A549 treated with Mapracorat at 1 μM for 4 hours (cell line): ENCODE measurements around the gene MYO3A. TPM values are rescaled to one million over a fixed set of nuclear protein-coding genes. Genes with fewer than 3 reads are reported as not detected.

Source experiments
- total RNA-seq: library from RNA; stranded (reverse); fragments of 200-300 nt; extraction: Qiagen RNA extraction; gene quantifications from 5 replicates; pipeline ENCODE4 v1.2.3, GENCODE V29; 2022

Gene MYO3A, protein sequence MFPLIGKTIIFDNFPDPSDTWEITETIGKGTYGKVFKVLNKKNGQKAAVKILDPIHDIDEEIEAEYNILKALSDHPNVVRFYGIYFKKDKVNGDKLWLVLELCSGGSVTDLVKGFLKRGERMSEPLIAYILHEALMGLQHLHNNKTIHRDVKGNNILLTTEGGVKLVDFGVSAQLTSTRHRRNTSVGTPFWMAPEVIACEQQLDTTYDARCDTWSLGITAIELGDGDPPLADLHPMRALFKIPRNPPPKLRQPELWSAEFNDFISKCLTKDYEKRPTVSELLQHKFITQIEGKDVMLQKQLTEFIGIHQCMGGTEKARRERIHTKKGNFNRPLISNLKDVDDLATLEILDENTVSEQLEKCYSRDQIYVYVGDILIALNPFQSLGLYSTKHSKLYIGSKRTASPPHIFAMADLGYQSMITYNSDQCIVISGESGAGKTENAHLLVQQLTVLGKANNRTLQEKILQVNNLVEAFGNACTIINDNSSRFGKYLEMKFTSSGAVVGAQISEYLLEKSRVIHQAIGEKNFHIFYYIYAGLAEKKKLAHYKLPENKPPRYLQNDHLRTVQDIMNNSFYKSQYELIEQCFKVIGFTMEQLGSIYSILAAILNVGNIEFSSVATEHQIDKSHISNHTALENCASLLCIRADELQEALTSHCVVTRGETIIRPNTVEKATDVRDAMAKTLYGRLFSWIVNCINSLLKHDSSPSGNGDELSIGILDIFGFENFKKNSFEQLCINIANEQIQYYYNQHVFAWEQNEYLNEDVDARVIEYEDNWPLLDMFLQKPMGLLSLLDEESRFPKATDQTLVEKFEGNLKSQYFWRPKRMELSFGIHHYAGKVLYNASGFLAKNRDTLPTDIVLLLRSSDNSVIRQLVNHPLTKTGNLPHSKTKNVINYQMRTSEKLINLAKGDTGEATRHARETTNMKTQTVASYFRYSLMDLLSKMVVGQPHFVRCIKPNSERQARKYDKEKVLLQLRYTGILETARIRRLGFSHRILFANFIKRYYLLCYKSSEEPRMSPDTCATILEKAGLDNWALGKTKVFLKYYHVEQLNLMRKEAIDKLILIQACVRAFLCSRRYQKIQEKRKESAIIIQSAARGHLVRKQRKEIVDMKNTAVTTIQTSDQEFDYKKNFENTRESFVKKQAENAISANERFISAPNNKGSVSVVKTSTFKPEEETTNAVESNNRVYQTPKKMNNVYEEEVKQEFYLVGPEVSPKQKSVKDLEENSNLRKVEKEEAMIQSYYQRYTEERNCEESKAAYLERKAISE (N-terminal part only)
- not detected in 5 replicates for total RNA-seq

DNA sequence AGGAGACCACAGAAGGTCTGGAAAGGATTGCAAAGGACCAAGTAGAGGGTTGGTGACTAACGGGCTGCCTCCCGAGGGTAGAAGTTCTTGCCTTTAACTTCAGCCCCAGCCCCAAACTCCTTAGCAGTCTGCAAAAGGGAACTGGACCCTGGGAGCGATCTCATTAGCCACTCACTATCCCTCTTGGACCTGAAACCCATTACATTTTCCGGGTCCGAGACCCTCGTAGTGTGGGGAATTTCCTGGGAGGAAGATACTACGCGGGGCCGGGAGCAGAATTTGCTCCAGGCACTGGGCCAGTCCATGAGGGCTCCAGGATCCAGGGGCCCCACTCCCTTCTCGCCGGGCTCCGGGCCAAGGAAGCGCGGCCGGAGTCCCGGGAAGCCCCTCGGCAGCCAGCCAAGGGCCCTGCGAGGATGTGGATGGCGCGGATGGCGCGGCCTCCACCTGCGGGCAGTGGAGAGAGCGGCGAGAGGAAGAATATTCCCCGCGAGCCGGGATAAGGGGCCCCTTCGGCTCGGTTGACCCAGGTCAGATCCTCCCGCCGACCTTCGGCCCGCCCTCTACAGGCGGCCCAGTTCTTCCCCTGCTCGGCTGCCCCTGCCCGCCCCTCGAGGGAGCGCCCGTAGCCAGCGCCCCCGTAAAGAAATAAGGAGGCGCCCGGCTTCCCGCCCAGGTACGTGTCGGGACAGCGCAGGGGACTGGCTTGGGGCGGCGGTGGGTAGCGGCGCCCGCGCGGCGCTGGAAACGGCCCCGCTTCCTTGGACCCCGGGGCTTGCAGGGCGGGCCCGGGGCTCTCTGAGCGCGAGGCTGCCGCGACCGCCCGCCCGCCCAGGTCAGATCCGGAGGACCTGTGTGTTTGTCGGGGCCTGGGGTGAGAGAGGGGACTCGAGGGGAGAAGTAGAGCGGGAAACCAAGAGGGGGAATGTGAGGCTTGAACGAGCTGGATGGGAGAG is at the start of gene MYO3A:
MYO3A (plus strand) TSS at position 577 of the 956 bp plus-strand sequence. CDS start 17,882 bp downstream, outside the sequence.

DNA sequence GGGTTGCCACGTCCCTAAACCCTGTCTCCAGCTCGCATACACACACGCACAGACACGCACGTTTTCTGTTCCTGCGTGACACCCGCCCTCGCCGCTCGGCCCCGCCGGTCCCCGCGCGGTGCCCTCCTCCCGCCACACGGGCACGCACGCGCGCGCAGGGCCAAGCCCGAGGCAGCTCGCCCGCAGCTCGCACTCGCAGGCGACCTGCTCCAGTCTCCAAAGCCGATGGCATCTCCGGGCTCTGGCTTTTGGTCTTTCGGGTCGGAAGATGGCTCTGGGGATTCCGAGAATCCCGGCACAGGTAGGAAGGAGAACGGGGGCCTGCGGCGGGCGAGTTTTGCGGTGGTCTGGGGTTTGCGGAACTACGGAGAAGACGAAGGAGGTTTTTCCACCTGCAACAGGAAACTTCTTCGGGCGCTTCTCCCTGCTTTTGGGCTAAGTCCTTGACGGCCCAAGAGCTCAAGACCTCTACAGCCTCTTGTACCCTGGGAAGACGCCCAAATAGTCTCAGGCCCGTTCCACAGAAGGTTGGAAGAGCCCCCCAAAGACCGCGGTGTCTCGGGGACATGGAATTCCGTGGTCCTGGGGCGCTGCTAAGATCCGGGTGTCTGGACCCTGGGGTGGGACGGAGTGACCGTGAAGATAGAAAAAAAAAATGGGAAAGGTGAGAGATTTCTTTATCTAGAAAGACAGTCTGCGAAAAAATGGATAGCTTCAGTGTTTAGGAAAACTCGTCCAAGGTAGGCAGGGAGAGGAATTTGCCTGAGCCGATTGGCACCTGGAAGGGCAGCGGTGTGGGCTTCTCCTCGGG is 282.8 kb downstream of the MYO3A start, which contains the start of gene GAD2:
GAD2 (plus strand) TSS at position 190 of the 811 bp plus-strand sequence; CDS start at position 226, 36 bp downstream.

